T-helper 2 cell (primary cell): ENCODE data around the gene EFNA3.

ENCODE experiments used
- DNase-seq, 5 experiments: peaks; one replicate each; pipeline versions ENCODE4 v3.0.0 to v3.0.0-alpha.2; 2012 to 2022
- total RNA-seq, 2 donors: gene quantifications; one replicate each; lab custom pipeline; 2026; lab: John Stamatoyannopoulos, UW

The EFNA3 gene
- 0.31 to 0.74 reads per million in 2 donors for total RNA-seq

DNA sequence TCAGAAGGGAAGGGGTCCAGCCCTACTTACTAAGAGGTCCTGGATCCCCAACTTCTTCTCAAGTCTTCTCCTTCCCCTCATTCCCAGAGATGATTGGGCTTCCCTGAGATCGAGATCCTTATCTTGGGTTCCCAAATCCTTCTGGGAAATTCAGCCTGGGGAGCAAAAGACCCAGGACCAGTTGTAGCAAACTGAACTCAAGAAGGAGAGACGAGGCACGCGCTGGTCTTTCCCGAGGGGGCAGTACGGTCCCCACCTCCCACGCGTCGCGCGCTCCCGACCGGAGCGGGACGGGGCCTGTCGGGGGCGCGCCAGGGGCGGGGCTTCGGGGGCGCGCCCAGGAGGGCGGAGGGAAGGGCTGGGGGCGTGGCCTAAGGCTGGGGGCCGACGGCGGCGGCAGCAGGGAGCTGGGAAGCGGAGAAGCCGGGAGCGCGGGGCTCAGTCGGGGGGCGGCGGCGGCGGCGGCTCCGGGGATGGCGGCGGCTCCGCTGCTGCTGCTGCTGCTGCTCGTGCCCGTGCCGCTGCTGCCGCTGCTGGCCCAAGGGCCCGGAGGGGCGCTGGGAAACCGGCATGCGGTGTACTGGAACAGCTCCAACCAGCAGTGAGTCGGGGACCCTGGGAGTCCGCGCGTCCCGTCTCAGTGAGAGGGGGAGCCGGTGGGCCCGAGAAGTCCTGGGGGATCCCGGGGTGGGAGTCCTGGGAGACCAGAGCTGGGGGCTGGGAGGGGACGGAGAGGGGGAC lies at the start of gene EFNA3:
Gene EFNA3, plus strand, starts transcription at position 369 of the 741 bp plus-strand sequence. Its CDS starts 105 bp downstream, at position 474.
- peak; percentile 44 to 62 (median 49) for DNase-seq

GRCh38 chr1:155029513-155030242 lies 49.0 kb upstream of the EFNA3 start:
- no peak for DNase-seq

- DNase-seq, result no peak
Measured at GRCh38 chr1:155030243-155030795, 48.3 kb upstream of the EFNA3 start.

- DNase-seq, result no peak
Measured at GRCh38 chr1:155030899-155031298, 47.7 kb upstream of the EFNA3 start.

DNA sequence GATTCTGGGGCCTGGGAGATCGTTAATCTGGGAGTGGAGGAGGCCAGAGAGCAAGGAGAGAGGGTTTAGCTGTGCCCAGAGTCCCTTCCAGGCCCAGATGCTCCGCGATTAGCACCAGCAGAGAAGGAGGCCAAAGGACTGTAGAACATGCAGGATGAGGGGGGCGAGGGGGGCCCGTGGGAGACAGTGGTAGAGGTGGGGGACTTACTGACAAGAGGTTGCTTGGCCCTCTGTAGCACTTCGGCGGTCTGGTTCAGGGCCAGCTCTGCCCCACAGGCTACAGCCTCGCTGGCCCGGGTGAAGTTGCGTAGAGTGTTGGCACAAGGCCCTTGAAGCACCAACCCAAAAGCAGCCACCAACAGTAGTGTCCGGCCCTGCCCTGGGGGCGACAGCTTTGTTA lies 45.8 kb upstream of the EFNA3 start:
- DNase-seq, result no peak

DNA sequence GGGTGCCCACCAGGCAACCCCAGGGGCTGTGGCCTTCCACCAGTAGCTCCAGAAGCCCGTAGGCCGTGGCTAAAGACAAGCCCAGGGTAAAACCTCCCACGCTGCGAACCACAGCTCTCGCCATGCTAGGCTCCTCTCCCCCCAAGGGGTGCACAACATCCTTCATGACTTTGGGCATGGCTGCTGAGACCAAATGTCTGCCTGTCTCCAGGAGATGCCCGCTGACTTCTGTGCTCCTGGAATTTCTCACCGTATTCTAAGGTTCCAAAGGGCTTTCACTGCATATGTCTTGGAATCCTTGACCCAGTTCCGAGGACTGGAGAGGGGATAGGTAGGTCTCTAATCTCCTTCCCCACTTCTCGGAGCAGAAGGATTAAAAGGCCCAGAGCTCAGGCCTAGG lies 45.1 kb upstream of the EFNA3 start, which contains the start of the genes DCST1 and DCST2:
Gene DCST1, plus strand, starts transcription at position 301 of the 400 bp plus-strand sequence. CDS start 213 bp downstream, outside the sequence.
Gene DCST2, minus strand, starts transcription at position 258 of the 400 bp plus-strand sequence. Its CDS starts 80 bp downstream, at position 178.
- DNase-seq, result no peak

DNA sequence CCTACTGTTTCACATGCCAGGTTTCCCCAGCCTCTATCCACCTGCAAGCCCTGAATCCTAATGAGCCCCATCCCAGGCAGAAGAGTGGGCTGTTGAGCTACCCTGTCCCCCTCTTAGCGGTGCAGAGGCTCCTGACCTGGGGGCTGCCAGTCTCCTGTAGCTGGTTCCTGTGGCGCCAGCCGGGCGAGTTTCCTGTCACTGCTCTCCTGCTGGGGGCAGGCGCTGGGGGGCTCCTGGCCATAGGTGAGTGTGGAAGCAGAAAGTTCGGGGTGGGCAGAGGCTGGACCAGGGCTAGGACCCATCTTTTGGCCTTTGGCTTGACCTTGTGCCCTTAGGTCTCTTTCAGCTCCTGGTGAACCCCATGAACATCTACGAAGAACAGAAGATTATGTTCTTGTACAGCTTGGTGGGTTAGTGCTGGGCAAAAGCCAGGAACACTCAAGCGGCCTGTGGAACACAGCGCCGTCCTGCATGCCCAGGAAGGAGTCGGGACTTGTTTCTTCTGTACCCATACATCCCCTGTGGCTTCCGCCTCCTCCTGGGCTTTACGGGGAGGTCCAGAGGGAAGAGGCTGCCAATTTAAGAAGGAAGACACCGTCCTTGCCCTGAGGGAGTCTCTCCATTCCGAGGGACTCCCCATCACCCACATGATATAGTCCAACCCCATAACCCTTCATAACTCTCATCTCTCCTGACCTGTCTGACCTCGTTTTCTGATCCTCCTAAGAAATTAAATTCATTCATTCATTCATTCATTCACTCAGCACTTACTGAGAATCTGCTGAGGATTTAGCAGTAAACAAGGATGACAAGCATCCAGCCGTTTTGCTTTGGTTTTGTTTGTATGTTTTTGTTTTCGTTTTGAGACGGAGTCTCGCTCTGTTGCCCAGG lies 44.1 kb upstream of the EFNA3 start:
- no peak for DNase-seq

GRCh38 chr1:155035936-155036335 lies 42.7 kb upstream of the EFNA3 start:
- no peak for DNase-seq

GRCh38 chr1:155037043-155037442 lies 41.6 kb upstream of the EFNA3 start:
- no peak for DNase-seq

- no peak for DNase-seq
Measured at GRCh38 chr1:155037851-155038441, 40.7 kb upstream of the EFNA3 start.

- DNase-seq, result no peak
Measured at GRCh38 chr1:155038602-155039307, 39.9 kb upstream of the EFNA3 start.

DNA sequence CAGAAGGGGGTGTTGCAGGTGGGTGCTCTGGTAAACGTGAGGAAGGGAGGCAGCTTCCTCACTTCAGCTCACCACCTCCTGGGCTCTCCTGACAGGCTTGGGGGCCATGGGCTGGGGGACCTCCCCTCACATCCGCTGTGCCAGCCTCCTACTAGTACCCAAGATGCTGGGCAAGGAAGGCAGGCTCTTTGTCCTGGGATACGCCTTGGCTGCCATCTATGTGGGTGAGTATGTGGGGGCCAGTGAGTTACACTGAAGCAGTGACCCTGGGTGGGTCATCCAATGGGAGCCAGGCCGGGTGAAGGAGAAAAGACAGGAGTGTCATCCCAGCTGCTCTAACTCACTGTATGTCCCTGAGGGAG lies 39.3 kb upstream of the EFNA3 start:
- no peak for DNase-seq

- DNase-seq, result no peak
Measured at GRCh38 chr1:155040358-155041093, 38.1 kb upstream of the EFNA3 start.

- DNase-seq, result no peak
Measured at GRCh38 chr1:155042789-155043188, 35.8 kb upstream of the EFNA3 start.

DNA sequence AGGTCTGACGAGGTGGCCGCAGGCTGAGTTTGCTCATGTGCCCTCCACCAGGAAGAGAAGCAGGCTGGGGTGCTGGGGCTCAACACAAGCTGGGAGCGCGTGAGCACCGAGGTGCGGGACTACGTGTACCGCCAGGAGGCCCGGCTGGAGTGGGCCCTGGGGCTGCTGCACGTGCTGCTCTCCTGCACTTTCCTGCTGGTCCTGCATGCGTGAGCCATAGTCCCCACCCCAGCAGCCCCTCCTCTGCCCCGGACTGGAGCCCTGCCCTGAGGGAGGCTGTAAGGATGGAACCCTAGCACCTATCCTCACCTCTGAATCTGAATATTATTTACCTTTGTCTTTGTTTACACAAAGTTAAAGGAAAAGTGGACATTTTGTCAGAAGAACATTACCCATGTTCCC lies 35.3 kb upstream of the EFNA3 start:
- no peak for DNase-seq

GRCh38 chr1:155043793-155044192 lies 34.8 kb upstream of the EFNA3 start:
- no peak for DNase-seq

- no peak for DNase-seq
Measured at GRCh38 chr1:155044365-155044764, 34.3 kb upstream of the EFNA3 start.

- peak in 4 of 5 experiments; percentile 17 to 73 (median 42) for DNase-seq
Measured at GRCh38 chr1:155044812-155045657, 33.6 kb upstream of the EFNA3 start.

GRCh38 chr1:155048449-155049334 lies 29.9 kb upstream of the EFNA3 start:
- DNase-seq, result no peak
